ENCODE measurements around the gene PLAC8L1. TPM values are rescaled to one million over a fixed set of nuclear protein-coding genes. Genes with fewer than 3 reads are reported as not detected.

PLAC8L1 gene
- not detected in 2 replicates for total RNA-seq

DNA sequence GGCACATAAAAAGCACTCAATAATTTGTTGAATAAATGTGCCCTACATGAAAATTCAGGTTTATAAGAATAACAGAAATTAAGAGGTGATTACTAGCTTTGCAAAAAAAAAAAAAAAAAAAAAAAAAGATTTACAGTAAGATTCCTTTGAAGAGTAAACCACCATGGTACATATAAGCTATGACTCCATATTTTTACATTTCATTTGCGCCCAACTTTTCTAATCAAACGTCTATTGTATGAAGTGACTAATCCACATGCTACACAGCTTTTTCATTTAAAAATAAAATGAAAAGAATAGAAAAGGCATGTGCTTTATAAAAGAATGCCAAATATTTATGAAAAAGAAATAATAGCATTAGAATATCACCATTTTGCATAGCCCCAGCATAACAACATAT, at the start of gene PLAC8L1:
PLAC8L1 (minus strand) TSS at position 101 of the 400 bp plus-strand sequence. CDS start 1,266 bp downstream, outside the sequence.

Other genes with a start within 250 kb of the PLAC8L1 start
- gene GRXCR2, start 232.6 kb downstream of the PLAC8L1 start, total RNA-seq = not detected in 2 replicates
- 14.8 and 19.2 TPM in 2 replicates for gene SH3RF2, start 169.0 kb downstream of the PLAC8L1 start, total RNA-seq
- gene LARS1, start 77.1 kb upstream of the PLAC8L1 start, total RNA-seq = 68.3 and 71.1 TPM in 2 replicates
- gene RBM27, start 98.0 kb upstream of the PLAC8L1 start, total RNA-seq = 11.6 and 19.5 TPM in 2 replicates
- 0.42 TPM in 1 of 2 replicates, not detected in the other for gene POU4F3, start 233.3 kb upstream of the PLAC8L1 start, total RNA-seq